Measurements from ENCODE around the gene CIB4. TPM values are rescaled to one million over a fixed set of nuclear protein-coding genes. Genes with fewer than 3 reads are reported as not detected.

Gene CIB4
- total and polyA plus RNA-seq, 7 donors, result not detected

GRCh38 chr2:26585966-26586365, 55.2 kb downstream of the CIB4 start:
- Histone ChIP-seq H3K27me3 (ENCODE audit: insufficient read depth in 3 of 3, low read length in 2 of 3) (peaks cover 0 to 22% (median 5%) of the 10 kb centered on the region in 3 donors), H3K27ac (no peak overlapping the region), H3K4me1 (no peaks in the 10 kb centered on the region), H3K4me3 (no peak overlapping the region), H3K36me3 (ENCODE audit: insufficient read depth in 1 of 2, low read depth in 1 of 2) (no peaks in the 10 kb centered on the region), H3K9me3 (no peaks in the 10 kb centered on the region)
- DNase-seq (no peak), ATAC-seq (no peak)
- WGBS, 3 donors, result 59 to 72% (median 67%) methylated on average over 10 of the region's 10 CpGs
- intact Hi-C loops (cut with DNase I), result no loop called here
- no peak for TF ChIP-seq CTCF (IDR thresholded peaks at IDR 0.05)

GRCh38 chr2:26585100-26585499, 56.1 kb downstream of the CIB4 start:
- intact Hi-C loops (cut with DNase I), result no loop called here
- H3K27me3 ChIP-seq (ENCODE audit: insufficient read depth in 3 of 3, low read length in 2 of 3), result peaks cover 0 to 22% (median 4%) of the 10 kb centered on the region in 3 donors
- ATAC-seq (no peak), DNase-seq (no peak)
- no peaks in the 10 kb centered on the region for H3K36me3 ChIP-seq (ENCODE audit: insufficient read depth in 1 of 2, low read depth in 1 of 2)
- no peaks in the 10 kb centered on the region for H3K4me1 ChIP-seq
- no peaks in the 10 kb centered on the region for H3K9me3 ChIP-seq
- H3K27ac ChIP-seq, result no peak overlapping the region
- 65 to 77% (median 71%) methylated on average over 7 to 8 of the region's 8 CpGs for WGBS, 3 donors
- no peak for TF ChIP-seq CTCF (IDR thresholded peaks at IDR 0.05)
- no peak overlapping the region for H3K4me3 ChIP-seq

GRCh38 chr2:26584656-26585055, 56.5 kb downstream of the CIB4 start:
- H3K4me3 ChIP-seq, result no peak overlapping the region
- H3K36me3 ChIP-seq (ENCODE audit: insufficient read depth in 1 of 2, low read depth in 1 of 2), result no peaks in the 10 kb centered on the region
- H3K4me1 ChIP-seq, result no peaks in the 10 kb centered on the region
- no peak overlapping the region for H3K27ac ChIP-seq
- peaks cover 0 to 22% (median 4%) of the 10 kb centered on the region in 3 donors for H3K27me3 ChIP-seq (ENCODE audit: insufficient read depth in 3 of 3, low read length in 2 of 3)
- intact Hi-C loops (cut with DNase I), result no loop called here
- DNase-seq (no peak), ATAC-seq (no peak)
- 61 to 63% (median 62%) methylated on average over 8 to 11 of the region's 11 CpGs for WGBS, 3 donors
- no peaks in the 10 kb centered on the region for H3K9me3 ChIP-seq
- no peak for TF ChIP-seq CTCF (IDR thresholded peaks at IDR 0.05)

GRCh38 chr2:26584191-26584590, 57.0 kb downstream of the CIB4 start:
- Histone ChIP-seq H3K9me3 (no peaks in the 10 kb centered on the region), H3K4me3 (no peak overlapping the region), H3K27me3 (ENCODE audit: insufficient read depth in 3 of 3, low read length in 2 of 3) (peaks cover 0 to 22% (median 4%) of the 10 kb centered on the region in 3 donors), H3K4me1 (no peaks in the 10 kb centered on the region), H3K36me3 (ENCODE audit: insufficient read depth in 1 of 2, low read depth in 1 of 2) (no peaks in the 10 kb centered on the region), H3K27ac (no peak overlapping the region)
- ATAC-seq (no peak), DNase-seq (no peak)
- intact Hi-C loops (cut with DNase I), result no loop called here
- 64 to 72% (median 69%) methylated on average over 4 of the region's 4 CpGs for WGBS, 3 donors
- no peak for TF ChIP-seq CTCF (IDR thresholded peaks at IDR 0.05)

- ATAC-seq, result no peak
- WGBS, 3 donors, result 68 to 80% (median 68%) methylated on average over 8 of the region's 8 CpGs
These were observed 57.7 kb downstream of the CIB4 start for GRCh38 chr2:26583381-26583911.

More at GRCh38 chr2:26583381-26583911, 57.7 kb downstream of the CIB4 start:
- no peaks in the 10 kb centered on the region for H3K9me3 ChIP-seq
- H3K36me3 ChIP-seq (ENCODE audit: insufficient read depth in 1 of 2, low read depth in 1 of 2), result no peaks in the 10 kb centered on the region
- intact Hi-C loops (cut with DNase I), result no loop called here
- H3K27me3 ChIP-seq (ENCODE audit: insufficient read depth in 3 of 3, low read length in 2 of 3), result peaks cover 0 to 25% (median 4%) of the 10 kb centered on the region in 3 donors
- no peak overlapping the region for H3K27ac ChIP-seq
- no peaks in the 10 kb centered on the region for H3K4me1 ChIP-seq
- no peak overlapping the region for H3K4me3 ChIP-seq
- no peak for DNase-seq
- no peak for TF ChIP-seq CTCF (IDR thresholded peaks at IDR 0.05)

Data from psoas muscle (tissue), 8 donors.